RWPE2 (cell line): ENCODE results near the gene NMRK2.

ENCODE experiments used
- ATAC-seq: fragments of 200-7000 bp; cut with Tn5 transposase; 3 replicates; pipeline ENCODE4 v1.9.1; 2021; ENCODE audit warnings: low read depth
- DNase-seq: peaks from one replicate; pipeline ENCODE4 v3.0.0-alpha.2; 2020; ENCODE audit warnings: low spot score
- H3K27ac ChIP-seq: fragments of 450-650 bp; 2 replicates; pipeline ENCODE4 v1.5.1; 2017; ENCODE audit warnings: mild to moderate bottlenecking; ENCODE audit not compliant: poor library complexity, severe bottlenecking
- H3K27me3 ChIP-seq: fragments of 250-450 bp; sonication (Bioruptor Pico); 2 replicates; pipeline ENCODE4 v1.5.1; 2021; ENCODE audit warnings: mild to moderate bottlenecking, moderate library complexity; ENCODE audit not compliant: insufficient read depth, poor library complexity, severe bottlenecking
- H3K36me3 ChIP-seq: fragments of 250-450 bp; sonication (Bioruptor Pico); 2 replicates; pipeline ENCODE4 v1.5.1; 2020; ENCODE audit warnings: low read depth, mild to moderate bottlenecking, moderate library complexity
- H3K4me1 ChIP-seq: fragments of 250-450 bp; sonication (Bioruptor Pico); 2 replicates; pipeline ENCODE4 v1.5.1; 2021; ENCODE audit warnings: mild to moderate bottlenecking, moderate library complexity; ENCODE audit not compliant: insufficient read depth, poor library complexity, severe bottlenecking
- H3K4me3 ChIP-seq: fragments of 250-450 bp; sonication (Bioruptor Pico); 2 replicates; pipeline ENCODE4 v1.5.1; 2021; ENCODE audit warnings: mild to moderate bottlenecking, moderate library complexity; ENCODE audit not compliant: severe bottlenecking
- H3K9me3 ChIP-seq: fragments of 250-450 bp; sonication (Bioruptor Pico); 2 replicates; pipeline ENCODE4 v1.5.1; 2021; ENCODE audit warnings: mild to moderate bottlenecking, moderate library complexity; ENCODE audit not compliant: severe bottlenecking
- CTCF ChIP-seq: fragments of 450-650 bp; IDR thresholded peaks from one replicate; pipeline ENCODE4 v1.5.1; 2017; ENCODE audit warnings: mild to moderate bottlenecking, moderate library complexity; ENCODE audit not compliant: poor library complexity, severe bottlenecking

NMRK2 gene

DNA sequence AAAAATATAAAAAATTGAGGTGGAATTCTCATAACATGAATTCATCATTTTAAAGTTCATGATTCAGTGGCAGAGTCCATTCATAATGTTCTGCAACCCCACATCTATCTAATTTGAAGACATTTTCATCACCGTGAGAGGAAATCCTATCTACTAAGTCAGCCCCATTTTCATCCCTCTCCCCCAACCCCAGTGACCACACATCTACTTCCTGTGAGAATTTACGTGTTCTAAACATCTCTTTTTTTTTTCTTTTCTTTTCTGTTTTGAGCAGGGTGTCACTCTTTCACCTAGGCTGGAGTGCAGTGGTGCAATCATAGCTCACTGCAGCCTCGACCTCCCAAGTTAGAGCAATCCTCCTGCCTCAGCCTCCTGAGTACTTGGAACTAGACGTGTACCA, 34.9 kb upstream of the NMRK2 start:
- Histone ChIP-seq H3K4me3 (no peak overlapping the region), H3K27me3 (no peaks in the 10 kb centered on the region), H3K4me1 (no peaks in the 10 kb centered on the region), H3K36me3 (no peaks in the 10 kb centered on the region), H3K9me3 (no peaks in the 10 kb centered on the region), H3K27ac (no peak overlapping the region)
- ATAC-seq (no peak), DNase-seq (no peak)
- TF ChIP-seq CTCF, result no peak

DNA sequence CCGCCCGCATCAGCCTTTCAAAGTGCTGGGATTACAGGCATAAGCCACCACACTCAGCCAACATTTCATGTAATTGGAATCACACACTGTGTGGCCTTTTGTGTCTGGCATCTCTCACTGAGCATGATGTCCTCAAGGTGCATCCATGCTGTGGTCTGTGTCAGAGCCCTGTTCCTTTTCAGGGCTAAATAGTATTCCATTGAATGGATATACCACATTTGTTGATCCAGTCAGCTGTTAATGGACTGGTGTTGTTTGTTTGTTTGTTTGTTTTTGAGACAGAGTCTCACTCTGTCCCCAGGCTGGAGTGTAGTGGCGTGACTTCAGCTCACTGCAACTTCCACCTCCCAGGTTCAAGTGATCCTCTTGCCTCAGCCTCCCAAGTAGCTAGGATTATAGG, 34.4 kb upstream of the NMRK2 start:
- TF ChIP-seq CTCF, result no peak
- H3K27me3 ChIP-seq, result no peaks in the 10 kb centered on the region
- ATAC-seq, result no peak
- no peak overlapping the region for H3K27ac ChIP-seq
- no peak overlapping the region for H3K4me3 ChIP-seq
- H3K9me3 ChIP-seq, result no peaks in the 10 kb centered on the region
- no peaks in the 10 kb centered on the region for H3K36me3 ChIP-seq
- H3K4me1 ChIP-seq, result no peaks in the 10 kb centered on the region
- no peak for DNase-seq

DNA sequence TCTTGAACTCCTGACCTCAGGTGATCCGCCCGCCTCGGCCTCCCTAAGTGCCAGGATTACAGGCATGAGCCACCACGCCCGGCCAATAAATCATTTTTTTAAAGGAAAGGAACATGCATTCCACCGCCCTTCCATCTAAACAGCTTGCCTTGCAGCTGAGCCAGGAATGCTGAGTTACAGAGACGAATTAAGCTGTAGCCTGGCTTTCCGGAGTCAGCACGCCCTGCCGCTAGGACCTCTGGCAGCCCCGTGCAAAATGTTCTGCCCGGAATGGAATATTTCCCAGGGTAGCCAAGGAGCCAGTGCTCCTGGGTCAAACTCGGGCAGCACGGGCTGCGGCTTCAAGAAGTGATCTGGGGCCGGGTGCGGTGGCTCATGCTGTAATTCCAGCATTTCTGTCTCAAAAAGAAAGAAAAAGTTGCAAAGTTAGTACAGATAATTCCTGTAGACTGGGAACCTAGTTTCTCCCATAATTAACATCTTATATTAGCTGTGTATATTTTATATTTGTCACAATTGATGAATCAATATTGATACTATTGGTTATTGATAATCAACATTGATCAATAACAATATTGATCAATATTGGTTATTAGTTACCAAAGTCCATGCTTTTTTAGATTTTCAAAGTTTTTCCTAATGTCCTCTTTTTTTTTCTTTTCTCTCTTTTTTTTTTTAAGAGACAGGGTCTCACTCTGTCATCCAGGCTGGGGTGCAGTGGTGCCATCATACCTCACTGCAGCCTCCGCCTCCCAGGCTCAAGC, 33.2 kb upstream of the NMRK2 start:
- no peaks in the 10 kb centered on the region for H3K9me3 ChIP-seq
- no peak overlapping the region for H3K4me3 ChIP-seq
- H3K27ac ChIP-seq, result no peak overlapping the region
- DNase-seq (no peak), ATAC-seq (no peak)
- no peaks in the 10 kb centered on the region for H3K4me1 ChIP-seq
- no peaks in the 10 kb centered on the region for H3K27me3 ChIP-seq
- TF ChIP-seq CTCF, result no peak
- H3K36me3 ChIP-seq, result no peaks in the 10 kb centered on the region

DNA sequence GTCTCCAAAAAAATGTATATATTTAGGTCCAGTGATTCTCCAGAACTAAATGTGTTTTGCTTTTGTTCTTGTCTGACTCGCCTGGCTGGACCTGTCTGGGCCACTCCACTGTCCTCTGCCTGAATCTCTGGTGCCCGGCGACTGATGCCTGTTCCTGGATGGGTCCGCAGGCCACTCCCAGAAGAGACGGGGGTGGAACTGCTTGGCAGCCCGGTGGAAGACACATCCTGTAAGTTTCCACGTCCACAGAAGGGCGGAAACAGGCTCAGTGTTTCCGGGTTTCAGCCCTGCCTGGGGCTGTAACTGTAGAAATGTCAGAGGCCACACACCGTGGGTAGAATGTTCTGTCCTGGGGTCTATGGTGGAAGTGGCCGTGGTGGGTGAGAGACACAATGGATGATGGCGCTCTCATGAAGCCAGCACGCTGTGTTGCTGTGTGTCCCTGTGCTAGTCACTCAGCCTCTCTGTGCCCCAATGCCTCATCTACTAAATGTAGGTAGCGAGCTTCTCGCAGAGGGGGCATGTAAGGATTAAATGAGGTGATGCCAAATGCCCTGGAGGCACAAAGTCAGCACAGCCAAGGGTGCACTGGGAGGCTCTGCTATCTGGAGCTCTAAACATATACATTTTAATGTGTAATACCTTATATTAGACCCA, 30.4 kb upstream of the NMRK2 start:
- TF ChIP-seq CTCF, result no peak
- H3K4me1 ChIP-seq, result no peaks in the 10 kb centered on the region
- H3K27me3 ChIP-seq, result no peaks in the 10 kb centered on the region
- no peak for ATAC-seq
- DNase-seq, result no peak
- no peak overlapping the region for H3K4me3 ChIP-seq
- no peaks in the 10 kb centered on the region for H3K9me3 ChIP-seq
- H3K36me3 ChIP-seq, result no peaks in the 10 kb centered on the region
- H3K27ac ChIP-seq, result no peak overlapping the region

GRCh38 chr19:3904233-3904632, 28.6 kb upstream of the NMRK2 start:
- H3K27me3 ChIP-seq, result no peaks in the 10 kb centered on the region
- TF ChIP-seq CTCF, result no peak
- no peaks in the 10 kb centered on the region for H3K4me1 ChIP-seq
- no peaks in the 10 kb centered on the region for H3K9me3 ChIP-seq
- no peak overlapping the region for H3K4me3 ChIP-seq
- DNase-seq (no peak), ATAC-seq (no peak)
- H3K27ac ChIP-seq, result no peak overlapping the region
- no peaks in the 10 kb centered on the region for H3K36me3 ChIP-seq
